HG02678 (cell line): Measurements from ENCODE around the gene DIP2A.

ENCODE experiments used
- ATAC-seq: cut with Tn5 transposase; IDR thresholded peaks from one replicate; pipeline ENCODE4 v1.9.1; 2021; ENCODE audit warnings: mild to moderate bottlenecking, moderate library complexity; ENCODE audit not compliant: unreplicated experiment

DIP2A gene

DNA sequence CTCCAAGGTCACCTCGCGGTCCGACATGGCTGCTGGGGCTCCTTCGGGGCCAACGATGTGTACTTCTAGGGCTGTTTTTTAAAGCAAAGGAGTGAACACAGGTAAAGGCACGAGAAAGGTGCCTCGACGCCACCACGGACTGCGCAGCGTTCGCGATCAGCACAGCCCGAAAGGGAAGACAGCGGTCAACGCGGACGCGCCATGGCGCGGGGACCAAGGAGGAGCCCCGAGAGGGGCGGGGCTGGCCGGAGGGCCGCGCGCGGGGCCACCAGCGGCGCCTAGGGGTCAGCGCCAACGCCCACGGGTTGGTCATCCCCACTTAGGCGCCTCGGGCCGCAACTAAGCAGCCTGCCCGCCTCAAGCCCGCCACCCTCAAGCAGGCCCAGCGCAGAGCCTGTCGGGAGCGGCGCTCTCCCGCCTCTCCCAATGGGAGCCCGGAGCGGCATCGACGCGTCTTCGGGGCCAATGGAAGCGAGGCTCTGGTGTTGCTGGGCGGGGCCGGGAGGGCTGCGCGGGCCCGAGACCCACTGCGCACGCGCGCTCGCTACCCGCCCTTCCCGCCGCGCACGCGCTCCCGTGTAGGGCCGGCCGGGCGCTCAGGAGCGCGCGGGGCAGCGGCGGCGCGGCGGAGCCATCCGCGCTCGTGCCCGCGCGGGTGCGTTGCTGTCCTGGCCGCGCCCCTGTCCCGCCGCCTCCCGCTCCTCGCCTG is at the start of gene DIP2A:
Gene DIP2A (plus strand): TSS at position 577 of the 709 bp plus-strand sequence. CDS start 241 bp downstream, outside the sequence.
- peak; percentile 93 for ATAC-seq

GRCh38 chr21:46409641-46410406 is 48.9 kb upstream of the DIP2A start:
- ATAC-seq: no peak

DNA sequence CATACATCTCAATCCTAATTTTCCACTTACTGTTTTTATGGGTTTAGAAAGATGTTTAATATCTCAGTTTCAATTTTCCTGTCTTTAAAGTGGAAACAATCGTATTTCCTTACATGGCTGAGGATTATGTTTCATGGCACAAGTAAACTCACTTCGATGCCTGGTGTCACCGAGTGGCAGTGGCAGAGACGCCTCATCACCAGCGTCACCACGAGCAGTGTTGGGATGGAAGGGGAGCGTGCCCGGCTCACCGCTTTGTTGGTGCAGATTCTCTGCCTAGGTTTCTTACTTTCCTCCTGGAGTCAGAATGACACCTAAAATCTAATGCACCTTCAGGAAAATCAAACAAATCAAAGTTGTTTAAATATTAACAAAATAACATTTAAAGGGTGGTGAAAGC is 48.2 kb upstream of the DIP2A start:
- ATAC-seq: no peak

GRCh38 chr21:46411236-46411635 is 47.5 kb upstream of the DIP2A start:
- ATAC-seq: no peak

DNA sequence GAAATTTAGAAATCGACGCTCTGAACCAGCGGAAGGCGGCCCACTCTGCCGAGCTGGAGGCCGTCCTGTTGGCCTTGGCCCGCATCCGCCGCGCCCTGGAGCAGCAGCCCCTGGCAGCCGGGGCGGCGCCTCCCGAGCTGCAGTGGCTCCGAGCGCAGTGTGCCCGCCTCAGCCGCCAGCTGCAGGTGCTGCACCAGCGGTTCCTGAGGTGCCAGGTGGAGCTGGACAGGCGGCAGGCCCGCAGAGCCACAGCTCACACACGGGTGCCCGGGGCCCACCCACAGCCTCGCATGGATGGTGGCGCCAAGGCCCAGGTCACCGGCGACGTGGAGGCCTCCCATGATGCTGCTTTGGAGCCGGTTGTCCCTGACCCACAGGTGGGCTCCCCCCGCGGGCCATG is 47.0 kb upstream of the DIP2A start:
- no peak for ATAC-seq

- ATAC-seq: no peak
Measured at GRCh38 chr21:46412521-46413364, 45.9 kb upstream of the DIP2A start.

DNA sequence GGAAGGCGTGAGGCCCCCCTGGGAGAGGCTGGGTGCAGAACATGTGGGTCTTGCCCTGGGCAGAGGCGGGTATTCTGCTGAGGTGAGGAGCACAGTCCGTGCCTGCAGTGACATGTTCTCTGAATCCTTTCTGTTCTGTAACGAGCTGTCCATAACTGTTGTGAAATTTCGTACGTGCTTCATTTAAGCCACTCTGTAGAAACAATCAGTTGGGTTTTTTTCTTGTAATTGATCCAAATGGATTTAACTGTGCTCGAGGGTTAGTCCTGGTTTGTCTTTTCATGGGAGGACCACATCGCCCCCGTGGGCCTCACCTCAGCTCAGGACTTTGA is 45.4 kb upstream of the DIP2A start:
- no peak for ATAC-seq

GRCh38 chr21:46414965-46415275 is 43.8 kb upstream of the DIP2A start:
- ATAC-seq: no peak

GRCh38 chr21:46416551-46416950 is 42.1 kb upstream of the DIP2A start:
- no peak for ATAC-seq

DNA sequence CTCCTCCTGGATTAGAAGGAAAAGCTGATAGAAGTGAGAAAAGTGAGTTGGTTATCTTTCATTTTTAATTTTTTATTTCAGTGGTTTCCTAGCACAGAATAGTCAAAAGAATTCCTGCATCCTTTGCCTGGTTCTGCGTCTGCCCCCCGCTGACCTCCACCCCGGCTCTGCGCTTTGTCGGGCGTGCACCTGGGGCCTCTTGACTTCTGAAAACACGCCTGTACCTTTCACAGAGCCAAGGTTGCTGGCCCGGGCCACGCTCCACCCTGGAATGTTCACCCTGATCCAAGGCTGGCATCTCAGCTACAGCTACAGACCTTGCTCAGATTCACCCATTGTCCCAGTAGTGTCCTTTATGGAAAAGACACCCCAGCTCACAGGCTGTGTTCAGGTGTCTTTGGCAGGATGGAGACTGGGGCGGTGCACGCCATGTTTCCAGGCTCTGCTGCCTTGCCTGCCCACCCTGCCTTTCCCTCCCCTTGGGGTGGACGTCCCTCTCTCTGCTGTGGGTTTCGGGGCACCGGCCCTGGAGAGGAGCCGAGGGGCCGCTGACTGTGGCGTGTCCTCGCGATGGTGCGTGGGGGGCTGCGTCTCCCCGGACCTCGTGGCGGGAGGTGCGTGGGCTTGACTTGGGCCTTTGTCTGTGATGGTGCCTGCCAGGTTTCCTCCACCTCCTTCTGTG is 40.3 kb upstream of the DIP2A start:
- ATAC-seq: no peak

GRCh38 chr21:46420241-46421190 is 38.2 kb upstream of the DIP2A start:
- ATAC-seq: no peak

DNA sequence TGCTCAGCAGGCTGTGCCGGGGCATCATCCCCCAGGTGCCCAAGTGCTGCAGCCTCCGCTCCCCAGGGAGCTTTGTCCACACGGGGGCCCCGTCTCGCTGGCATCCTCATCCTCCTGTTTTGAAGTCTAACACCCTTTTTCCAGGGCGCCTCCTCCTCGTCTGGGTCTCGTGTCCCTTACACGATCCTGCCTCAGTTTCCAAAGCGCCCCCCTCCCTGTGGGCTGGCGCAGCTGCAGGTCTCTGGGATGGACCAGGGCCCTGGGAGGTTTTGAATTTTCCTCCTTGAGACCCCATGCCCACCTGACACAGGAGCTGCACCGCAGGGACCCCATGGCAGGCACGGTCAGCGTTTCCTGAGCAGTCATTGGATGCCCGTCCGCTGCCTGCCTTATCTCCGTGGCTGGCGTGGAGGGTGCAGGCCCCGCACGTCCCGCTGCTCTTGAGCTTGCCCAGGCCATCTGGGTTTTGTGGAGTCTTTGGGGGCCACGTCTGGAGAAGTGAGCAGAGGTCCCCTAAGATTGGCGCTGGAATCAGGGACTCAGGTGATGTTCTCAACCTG is 37.4 kb upstream of the DIP2A start:
- ATAC-seq: no peak

DNA sequence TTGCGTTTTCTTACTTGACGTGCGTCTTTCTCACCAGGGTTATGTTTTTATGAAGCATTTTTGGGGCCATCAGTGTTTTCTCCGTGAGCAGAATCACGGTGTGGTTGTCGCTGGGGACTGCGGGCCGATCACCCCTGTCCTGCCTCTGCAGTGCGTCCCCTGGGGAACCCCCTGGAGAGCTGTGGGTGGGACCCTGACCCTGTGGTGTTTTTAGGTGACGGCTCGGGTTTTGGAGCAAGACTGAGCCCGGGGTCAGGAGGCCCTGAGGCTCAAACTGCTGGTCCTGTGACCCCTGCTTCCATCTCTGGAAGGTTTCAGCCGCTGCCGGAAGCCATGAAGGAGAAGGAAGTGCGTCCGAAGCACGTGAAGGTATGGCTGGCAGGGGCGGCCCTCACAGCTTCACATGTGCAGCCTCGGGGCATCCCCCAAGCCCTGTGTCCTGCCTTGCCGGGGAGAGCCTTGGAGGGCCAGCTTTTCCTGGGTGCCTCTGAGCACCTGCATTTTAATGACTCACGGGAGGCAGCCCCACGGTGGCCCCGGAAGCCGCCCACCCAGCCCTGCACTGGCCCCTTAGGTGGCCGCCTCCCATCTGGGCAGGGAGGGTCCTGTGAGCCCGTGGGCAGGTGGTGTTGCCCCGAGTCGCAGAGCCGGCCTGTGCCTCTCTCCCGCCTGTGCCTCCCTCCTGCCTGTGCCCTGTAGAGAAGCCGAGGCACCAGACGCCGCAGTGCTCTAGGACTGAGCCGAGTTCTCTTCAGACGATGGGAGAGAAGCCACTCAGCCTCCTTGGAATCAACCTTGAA is 36.7 kb upstream of the DIP2A start:
- ATAC-seq: no peak

DNA sequence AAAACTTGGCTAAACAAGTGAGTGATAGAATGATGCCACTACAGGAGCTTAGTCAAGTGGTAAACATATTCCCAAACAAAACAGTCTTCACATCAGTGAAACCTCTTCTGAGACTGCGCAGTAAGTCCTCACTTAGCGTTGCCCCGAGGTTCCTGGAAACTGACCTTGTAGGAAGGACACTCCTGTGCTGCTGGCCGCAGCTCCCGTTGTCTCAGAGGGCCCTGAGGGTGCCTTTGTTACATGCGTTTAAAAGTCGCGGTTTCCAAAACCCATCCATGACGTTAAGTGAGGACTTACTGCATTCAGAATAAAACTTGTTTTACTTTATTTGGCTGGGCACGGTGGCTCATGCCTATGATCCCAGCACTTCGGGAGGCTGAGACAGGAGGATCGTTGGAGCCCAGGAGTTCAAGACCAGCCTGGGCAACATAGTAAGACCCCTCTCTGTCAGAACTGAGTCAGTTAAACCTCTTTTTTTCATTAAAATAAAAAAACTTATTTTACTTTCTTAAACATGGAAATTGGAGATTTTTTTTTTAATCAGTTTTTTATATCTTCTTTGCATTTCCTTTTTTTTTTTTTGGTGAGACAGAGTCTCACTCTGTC is 36.0 kb upstream of the DIP2A start:
- no peak for ATAC-seq

- ATAC-seq: no peak
Measured at GRCh38 chr21:46423546-46424038, 35.1 kb upstream of the DIP2A start.

DNA sequence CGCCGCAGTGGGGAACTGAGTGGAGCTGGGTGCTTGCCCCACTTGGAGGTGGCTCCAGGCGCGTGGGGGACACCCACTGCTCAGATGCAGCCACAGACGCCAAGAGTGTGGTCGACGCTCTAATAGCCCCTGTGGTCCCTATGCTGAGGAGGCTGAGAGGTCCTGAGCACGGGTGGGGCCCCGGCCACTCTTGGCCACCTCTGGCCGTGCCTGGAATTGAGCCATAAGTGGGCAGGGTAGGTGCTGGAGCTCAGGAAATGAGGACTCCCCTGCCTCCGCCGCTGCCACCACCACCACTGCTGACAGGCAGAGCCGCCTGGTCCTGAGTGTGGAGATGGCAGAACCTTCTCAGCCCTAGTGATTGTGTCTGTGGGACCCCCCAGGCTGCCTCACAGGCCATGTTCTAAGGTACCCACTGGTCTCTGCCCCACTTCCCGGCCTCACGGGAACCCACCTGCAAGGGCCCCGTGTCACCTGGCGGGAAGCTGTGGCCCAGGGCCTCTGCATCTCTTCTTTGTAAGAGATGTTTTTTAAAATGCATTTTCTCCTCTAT is 34.6 kb upstream of the DIP2A start:
- no peak for ATAC-seq

- no peak for ATAC-seq
Measured at GRCh38 chr21:46424621-46425020, 34.1 kb upstream of the DIP2A start.

GRCh38 chr21:46425041-46425440 is 33.6 kb upstream of the DIP2A start:
- no peak for ATAC-seq
